Panc1 (cell line): ENCODE measurements around the gene NUMB. TPM values are rescaled to one million over a fixed set of nuclear protein-coding genes. Genes with fewer than 3 reads are reported as not detected.

Source experiments
- ATAC-seq: fragments of 200-7000 bp; cut with Tn5 transposase; 2 replicates; pipeline ENCODE4 v1.9.1; 2020; ENCODE audit warnings: mild to moderate bottlenecking, moderate library complexity
- BruUV-seq: library from RNA; stranded (reverse); fragments of 400-500 nt; replicated peaks from 2 replicates; lab custom pipeline; 2021; lab: Mats Ljungman, UMichigan
- CTCF ChIA-PET: fragments of 300-600 bp; sonication (Branson Sonifier 250); formaldehyde crosslinking; loops from one replicate; lab custom pipeline; 2022; ENCODE audit warnings: antibody characterized with exemption; lab: Charles Lee
- POLR2A ChIA-PET: fragments of 300-600 bp; sonication (Branson Sonifier 250); formaldehyde crosslinking; loops from one replicate; lab custom pipeline; 2022; ENCODE audit warnings: antibody characterized with exemption; lab: Charles Lee
- DNase-seq: peaks from one replicate; pipeline ENCODE4 v3.0.0-alpha.2; 2010; ENCODE audit warnings: low read depth, low spot score
- H3K27ac ChIP-seq: 2 replicates; pipeline ENCODE4 v1.5.1; 2011; ENCODE audit warnings: mild to moderate bottlenecking, low read length, inconsistent platforms
- H3K27me3 ChIP-seq: fragments of 200-500 bp; sonication (Bioruptor generic); 2 replicates; pipeline ENCODE4 v1.6.0; 2014; ENCODE audit warnings: low read length, inconsistent platforms; ENCODE audit not compliant: control insufficient read depth, insufficient read depth
- H3K36me3 ChIP-seq: fragments of 200-500 bp; sonication (Bioruptor generic); 2 replicates; pipeline ENCODE4 v1.5.1; 2014; ENCODE audit warnings: inconsistent platforms, mild to moderate bottlenecking, low read length, moderate library complexity; ENCODE audit not compliant: control insufficient read depth, insufficient read depth
- H3K4me1 ChIP-seq: 2 replicates; pipeline ENCODE4 v1.5.1; 2011; ENCODE audit warnings: inconsistent platforms, mild to moderate bottlenecking, low read length, moderate library complexity; ENCODE audit not compliant: control insufficient read depth, insufficient read depth
- H3K4me3 ChIP-seq, 2 experiments: 2 replicates each; pipeline ENCODE4 v1.5.1; 2011 to 2012; ENCODE audit warnings: low read depth in 2 of 2, low read length in 2 of 2, mild to moderate bottlenecking in 2 of 2, inconsistent platforms in 1 of 2, moderate library complexity in 1 of 2
- H3K9me3 ChIP-seq: fragments of 200-500 bp; sonication (Bioruptor generic); 2 replicates; pipeline ENCODE4 v1.5.1; 2014; ENCODE audit warnings: low read depth, mild to moderate bottlenecking, inconsistent platforms, low read length, moderate library complexity; ENCODE audit not compliant: control insufficient read depth, insufficient read depth
- POLR2AphosphoS5 ChIP-seq: IDR thresholded peaks from 2 replicates; pipeline ENCODE4 v1.6.1; 2012; ENCODE audit warnings: mild to moderate bottlenecking, low read depth, low read length, moderate library complexity
- SIN3A ChIP-seq: IDR thresholded peaks from 2 replicates; pipeline ENCODE4 v1.6.1; 2012; ENCODE audit warnings: low read depth, mild to moderate bottlenecking, low read length, moderate library complexity, borderline replicate concordance; ENCODE audit not compliant: insufficient read depth
- TCF7L2 ChIP-seq: IDR thresholded peaks from 2 replicates; pipeline ENCODE4 v1.6.1; 2011; ENCODE audit warnings: mild to moderate bottlenecking, low read depth, low read length, inconsistent platforms
- in situ Hi-C: cut with HindIII; loops from 2 replicates; pipeline ENCODE4 v1.10.0; 2016; ENCODE audit warnings: low sequenced_read_pairs, low pct_unique_long_range_greater_than_20kb
- intact Hi-C: fragments of 100-400 bp; cut with micrococcal nuclease; formaldehyde crosslinking; loops from one replicate; pipeline ENCODE4 v1.10.0; 2022; ENCODE audit not compliant: unreplicated experiment
- total RNA-seq: library from RNA; stranded (reverse); gene quantifications from one replicate; pipeline ENCODE4 v1.2.1, GENCODE V29; 2021; ENCODE audit not compliant: unreplicated experiment
- TF ChIP-seq, protein P1 (sequence below): fragments of 450-650 bp; IDR thresholded peaks from 2 replicates; pipeline ENCODE4 v1.5.1; 2017; ENCODE audit warnings: mild to moderate bottlenecking
- TF ChIP-seq, protein P2 (sequence below), 2 experiments: IDR thresholded peaks; 2 replicates each; pipeline ENCODE4 v1.6.1; 2011 to 2012; ENCODE audit warnings: low read depth in 2 of 2, control low read depth in 1 of 2, low read length in 1 of 2, mild to moderate bottlenecking in 1 of 2, moderate library complexity in 1 of 2; ENCODE audit not compliant: insufficient read depth in 1 of 2

NUMB gene
- total RNA-seq, 1 experiment from 2014 or later: 51.5 TPM

DNA sequence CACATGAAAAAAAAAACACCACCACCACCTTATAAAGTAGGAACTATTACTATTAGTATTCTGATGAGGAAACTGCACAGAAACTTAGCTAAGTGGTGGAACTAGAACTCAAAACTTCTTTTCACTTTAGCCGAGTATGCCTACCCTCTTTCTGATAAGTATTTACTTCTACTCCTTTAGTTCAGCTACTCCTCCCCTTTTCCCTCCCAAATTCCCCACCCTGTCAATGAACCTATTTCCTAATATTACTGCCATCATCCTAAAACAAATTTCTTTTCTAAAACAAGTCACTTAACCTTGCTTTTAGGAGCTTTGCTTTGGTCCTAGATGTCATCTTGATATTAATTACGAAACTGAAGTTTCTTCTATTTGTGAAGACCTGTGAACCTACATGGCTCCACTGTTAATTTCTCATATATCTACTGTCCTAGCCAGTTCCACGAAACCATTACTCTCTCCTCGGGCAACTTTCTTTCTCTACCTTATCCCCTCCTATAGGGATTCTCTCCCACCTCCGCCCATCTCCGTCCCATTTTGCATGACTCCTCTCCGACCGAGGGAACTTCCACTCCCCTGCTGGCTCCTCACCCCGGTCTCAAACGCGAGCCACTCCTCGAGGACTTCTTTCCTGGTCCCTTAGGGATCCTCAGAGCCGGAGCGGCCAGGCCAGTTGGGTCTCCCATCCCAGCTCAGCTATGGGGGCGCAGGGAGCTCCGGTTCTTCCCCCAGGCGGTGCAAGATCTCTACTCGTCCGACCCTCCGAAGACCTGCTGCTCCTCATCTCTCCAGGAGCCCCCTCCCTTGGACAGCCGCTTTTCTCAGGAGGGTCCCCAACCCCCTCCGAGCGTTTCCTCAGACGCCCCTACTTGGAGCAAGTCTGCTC lies 1.1 kb downstream of the NUMB start:
- peak overlapping the region; percentile 80 for H3K27ac ChIP-seq
- BruUV-seq: no TSS peak
- ATAC-seq (peak; percentile 35), DNase-seq (no peak)
- intact Hi-C loops (loop anchor here (5.0 kb wide), 1 partner anchor 160 kb away; no protein-coding TSS in a partner anchor), in situ Hi-C loops (no loop called here)
- ChIA-PET CTCF (no interaction called here), POLR2A (interaction anchor here (0.6 to 1.2 kb wide), 2 partner anchors 10 to 224 kb away, joined by 3 to 4 read pairs; no protein-coding TSS in a partner anchor)
- no peaks in the 10 kb centered on the region for H3K27me3 ChIP-seq
- no peaks in the 10 kb centered on the region for H3K9me3 ChIP-seq
- H3K4me3 ChIP-seq: peak overlapping the region; percentile 61 to 81
- H3K4me1 ChIP-seq: peaks cover 8% of the 10 kb centered on the region
- TF ChIP-seq, protein P1, sequence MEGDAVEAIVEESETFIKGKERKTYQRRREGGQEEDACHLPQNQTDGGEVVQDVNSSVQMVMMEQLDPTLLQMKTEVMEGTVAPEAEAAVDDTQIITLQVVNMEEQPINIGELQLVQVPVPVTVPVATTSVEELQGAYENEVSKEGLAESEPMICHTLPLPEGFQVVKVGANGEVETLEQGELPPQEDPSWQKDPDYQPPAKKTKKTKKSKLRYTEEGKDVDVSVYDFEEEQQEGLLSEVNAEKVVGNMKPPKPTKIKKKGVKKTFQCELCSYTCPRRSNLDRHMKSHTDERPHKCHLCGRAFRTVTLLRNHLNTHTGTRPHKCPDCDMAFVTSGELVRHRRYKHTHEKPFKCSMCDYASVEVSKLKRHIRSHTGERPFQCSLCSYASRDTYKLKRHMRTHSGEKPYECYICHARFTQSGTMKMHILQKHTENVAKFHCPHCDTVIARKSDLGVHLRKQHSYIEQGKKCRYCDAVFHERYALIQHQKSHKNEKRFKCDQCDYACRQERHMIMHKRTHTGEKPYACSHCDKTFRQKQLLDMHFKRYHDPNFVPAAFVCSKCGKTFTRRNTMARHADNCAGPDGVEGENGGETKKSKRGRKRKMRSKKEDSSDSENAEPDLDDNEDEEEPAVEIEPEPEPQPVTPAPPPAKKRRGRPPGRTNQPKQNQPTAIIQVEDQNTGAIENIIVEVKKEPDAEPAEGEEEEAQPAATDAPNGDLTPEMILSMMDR: no peak
- TF ChIP-seq TCF7L2: no peak
- no peak for TF ChIP-seq POLR2AphosphoS5
- TF ChIP-seq, protein P2, sequence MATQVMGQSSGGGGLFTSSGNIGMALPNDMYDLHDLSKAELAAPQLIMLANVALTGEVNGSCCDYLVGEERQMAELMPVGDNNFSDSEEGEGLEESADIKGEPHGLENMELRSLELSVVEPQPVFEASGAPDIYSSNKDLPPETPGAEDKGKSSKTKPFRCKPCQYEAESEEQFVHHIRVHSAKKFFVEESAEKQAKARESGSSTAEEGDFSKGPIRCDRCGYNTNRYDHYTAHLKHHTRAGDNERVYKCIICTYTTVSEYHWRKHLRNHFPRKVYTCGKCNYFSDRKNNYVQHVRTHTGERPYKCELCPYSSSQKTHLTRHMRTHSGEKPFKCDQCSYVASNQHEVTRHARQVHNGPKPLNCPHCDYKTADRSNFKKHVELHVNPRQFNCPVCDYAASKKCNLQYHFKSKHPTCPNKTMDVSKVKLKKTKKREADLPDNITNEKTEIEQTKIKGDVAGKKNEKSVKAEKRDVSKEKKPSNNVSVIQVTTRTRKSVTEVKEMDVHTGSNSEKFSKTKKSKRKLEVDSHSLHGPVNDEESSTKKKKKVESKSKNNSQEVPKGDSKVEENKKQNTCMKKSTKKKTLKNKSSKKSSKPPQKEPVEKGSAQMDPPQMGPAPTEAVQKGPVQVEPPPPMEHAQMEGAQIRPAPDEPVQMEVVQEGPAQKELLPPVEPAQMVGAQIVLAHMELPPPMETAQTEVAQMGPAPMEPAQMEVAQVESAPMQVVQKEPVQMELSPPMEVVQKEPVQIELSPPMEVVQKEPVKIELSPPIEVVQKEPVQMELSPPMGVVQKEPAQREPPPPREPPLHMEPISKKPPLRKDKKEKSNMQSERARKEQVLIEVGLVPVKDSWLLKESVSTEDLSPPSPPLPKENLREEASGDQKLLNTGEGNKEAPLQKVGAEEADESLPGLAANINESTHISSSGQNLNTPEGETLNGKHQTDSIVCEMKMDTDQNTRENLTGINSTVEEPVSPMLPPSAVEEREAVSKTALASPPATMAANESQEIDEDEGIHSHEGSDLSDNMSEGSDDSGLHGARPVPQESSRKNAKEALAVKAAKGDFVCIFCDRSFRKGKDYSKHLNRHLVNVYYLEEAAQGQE (IDR thresholded peaks at IDR 0.05; ENCODE audit: insufficient read depth in 1 of 2, low read depth in 2 of 2, low read length in 1 of 2): no peak
- TF ChIP-seq SIN3A: no peak
- H3K36me3 ChIP-seq: no peaks in the 10 kb centered on the region; the same call in 1 of the 2 replicates

DNA sequence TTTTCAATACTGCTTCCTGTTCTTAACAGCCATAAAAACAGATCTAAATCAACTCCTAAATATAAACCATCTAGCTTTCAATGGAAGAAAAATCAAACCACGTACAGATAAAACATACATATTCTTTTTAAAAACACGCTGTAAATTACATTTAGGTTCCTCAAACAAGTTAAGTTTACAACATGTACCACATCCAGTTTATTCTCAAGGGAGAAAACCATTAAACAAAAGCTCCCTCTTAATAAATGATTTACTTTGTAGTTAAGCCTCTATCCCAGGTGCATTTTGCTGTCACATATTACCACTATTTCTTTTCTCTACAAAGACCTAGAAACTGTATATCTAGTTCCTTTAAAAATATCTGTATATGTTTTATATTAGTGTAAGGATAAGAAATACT lies 3.1 kb downstream of the NUMB start:
- peaks cover 3% of the 10 kb centered on the region for H3K4me1 ChIP-seq
- intact Hi-C loops: loop anchor here (5.0 kb wide), 1 partner anchor 158 kb away; no protein-coding TSS in a partner anchor
- no peaks in the 10 kb centered on the region for H3K9me3 ChIP-seq
- no peaks in the 10 kb centered on the region; the same call in 1 of the 2 replicates for H3K36me3 ChIP-seq
- H3K27ac ChIP-seq: no peak overlapping the region; the same call in 1 of the 2 replicates
- ChIA-PET POLR2A (no interaction called here), CTCF (interaction anchor here (0.8 to 0.9 kb wide), 2 partner anchors 17 to 69 kb away, joined by 3 read pairs; no protein-coding TSS in a partner anchor)
- no peak for ATAC-seq
- TF ChIP-seq TCF7L2 (no peak), POLR2AphosphoS5 (no peak), SIN3A (no peak)
- TF ChIP-seq, protein P1: no peak
- TF ChIP-seq, protein P2 (IDR thresholded peaks at IDR 0.05; ENCODE audit: insufficient read depth in 1 of 2, low read depth in 2 of 2, low read length in 1 of 2): no peak
- no peak overlapping the region for H3K4me3 ChIP-seq
- no peaks in the 10 kb centered on the region for H3K27me3 ChIP-seq
- DNase-seq: no peak
- in situ Hi-C loops: no loop called here
- BruUV-seq: no TSS peak
